ENCODE measurements around the gene MAGOHB. TPM values are rescaled to one million over a fixed set of nuclear protein-coding genes. Genes with fewer than 3 reads are reported as not detected.
A peak's percentile ranks its signal among the peaks of the same experiment; 100 is the strongest.
"Not testable (repeated sequence)": the region's sequence is repeated elsewhere in the genome, so short reads cannot be mapped to it uniquely, and the experiment has no call there.

Gene MAGOHB
- total and polyA plus RNA-seq, 4 donors, result 19.3 to 39.7 (median 23.1) TPM

DNA sequence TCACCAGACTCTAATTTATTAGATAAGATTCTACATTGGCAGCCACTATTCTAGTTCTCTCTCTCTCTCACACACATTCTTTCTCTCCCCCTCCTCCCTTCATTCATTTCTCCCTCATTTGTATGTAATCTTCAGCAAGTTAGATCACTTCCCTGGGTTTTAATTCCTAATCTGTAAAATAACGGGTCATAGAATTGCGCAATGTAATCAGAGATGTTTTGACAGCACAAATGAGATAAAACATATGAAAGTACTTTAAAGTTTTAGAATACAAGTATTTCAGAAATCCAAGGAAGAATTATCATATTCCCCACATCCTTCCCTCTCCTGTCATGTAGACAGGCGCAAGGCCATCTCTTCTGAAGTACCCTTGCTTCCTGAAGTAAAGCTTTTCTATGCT, 38.8 kb upstream of the MAGOHB start:
- TF ChIP-seq, protein P1, sequence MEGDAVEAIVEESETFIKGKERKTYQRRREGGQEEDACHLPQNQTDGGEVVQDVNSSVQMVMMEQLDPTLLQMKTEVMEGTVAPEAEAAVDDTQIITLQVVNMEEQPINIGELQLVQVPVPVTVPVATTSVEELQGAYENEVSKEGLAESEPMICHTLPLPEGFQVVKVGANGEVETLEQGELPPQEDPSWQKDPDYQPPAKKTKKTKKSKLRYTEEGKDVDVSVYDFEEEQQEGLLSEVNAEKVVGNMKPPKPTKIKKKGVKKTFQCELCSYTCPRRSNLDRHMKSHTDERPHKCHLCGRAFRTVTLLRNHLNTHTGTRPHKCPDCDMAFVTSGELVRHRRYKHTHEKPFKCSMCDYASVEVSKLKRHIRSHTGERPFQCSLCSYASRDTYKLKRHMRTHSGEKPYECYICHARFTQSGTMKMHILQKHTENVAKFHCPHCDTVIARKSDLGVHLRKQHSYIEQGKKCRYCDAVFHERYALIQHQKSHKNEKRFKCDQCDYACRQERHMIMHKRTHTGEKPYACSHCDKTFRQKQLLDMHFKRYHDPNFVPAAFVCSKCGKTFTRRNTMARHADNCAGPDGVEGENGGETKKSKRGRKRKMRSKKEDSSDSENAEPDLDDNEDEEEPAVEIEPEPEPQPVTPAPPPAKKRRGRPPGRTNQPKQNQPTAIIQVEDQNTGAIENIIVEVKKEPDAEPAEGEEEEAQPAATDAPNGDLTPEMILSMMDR (IDR thresholded peaks at IDR 0.05; ENCODE audit: control extremely low read depth, extremely low read depth), result no peak
- Histone ChIP-seq H3K9me3 (ENCODE audit: control insufficient read depth in 4 of 4, insufficient read depth in 3 of 4, low read length in 3 of 4) (peaks cover 0 to 1% (median 0%) of the 10 kb centered on the region in 4 donors), H3K9ac (ENCODE audit: insufficient read depth in 1 of 2, low read length in 2 of 2) (no peak overlapping the region), H3K27ac (ENCODE audit: low read depth in 1 of 2, low read length in 1 of 2) (no peak overlapping the region), H3K36me3 (ENCODE audit: control insufficient read depth in 4 of 4, insufficient read depth in 4 of 4, low read length in 4 of 4) (no peaks in the 10 kb centered on the region), H3K27me3 (ENCODE audit: control insufficient read depth in 3 of 3, insufficient read depth in 3 of 3, low read length in 2 of 3) (no peaks in the 10 kb centered on the region), H3K4me3 (no peak overlapping the region), H3K4me1 (ENCODE audit: control insufficient read depth in 5 of 5, insufficient read depth in 5 of 5, low read length in 5 of 5) (no peaks in the 10 kb centered on the region)
- no peak for ATAC-seq (ENCODE audit: insufficient read depth, low FRiP score)
- DNase-seq, result peak in 2 of 3 donors; percentile 40 to 45
- 61 to 67% methylated on average over 3 of the region's 3 CpGs for WGBS, 2 donors

DNA sequence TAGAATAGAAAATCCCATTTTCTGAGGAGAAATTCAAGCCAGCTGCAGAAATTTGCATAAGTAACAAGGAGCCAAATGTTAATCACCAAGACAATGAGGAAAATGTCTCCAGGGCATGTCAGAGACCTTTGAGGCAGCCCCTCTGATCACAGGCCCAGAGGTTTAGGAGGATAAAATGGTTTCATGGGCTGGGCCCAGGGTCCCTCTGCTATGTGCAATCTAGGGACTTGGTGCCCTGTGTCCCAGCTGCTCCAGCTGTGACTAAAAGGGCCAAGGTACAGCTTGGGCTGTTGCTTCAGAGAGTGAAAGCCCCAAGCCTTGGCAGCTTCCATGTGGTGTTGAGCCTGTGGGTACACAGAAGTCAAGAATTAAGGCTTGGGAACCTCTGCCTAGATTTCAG, 33.2 kb upstream of the MAGOHB start:
- not testable (repeated sequence) for ATAC-seq (ENCODE audit: insufficient read depth, low FRiP score); DNase-seq

DNA sequence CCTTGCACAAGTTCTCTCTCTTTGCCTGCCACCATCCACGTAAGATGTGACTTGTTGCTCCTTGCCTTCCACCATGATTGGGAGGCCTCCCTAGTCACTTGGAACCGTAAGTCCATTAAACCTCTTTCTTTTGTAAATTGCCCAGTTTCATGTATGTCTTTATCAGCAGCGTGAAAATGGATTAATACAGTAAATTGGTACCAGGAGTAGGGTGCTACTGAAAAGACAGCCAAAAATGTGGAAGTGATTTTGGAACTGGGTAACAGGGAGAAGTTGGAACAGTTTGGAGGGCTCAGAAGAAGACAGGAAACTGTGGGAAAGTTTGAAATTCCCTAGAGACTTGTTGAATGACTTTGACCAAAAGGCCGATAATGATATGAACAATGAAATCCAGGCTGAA, 32.5 kb upstream of the MAGOHB start:
- H3K9me3 ChIP-seq (ENCODE audit: control insufficient read depth in 4 of 4, insufficient read depth in 3 of 4, low read length in 3 of 4), result peaks cover 0 to 6% (median 2%) of the 10 kb centered on the region in 4 donors
- H3K9ac ChIP-seq (ENCODE audit: insufficient read depth in 1 of 2, low read length in 2 of 2), result no peak overlapping the region
- TF ChIP-seq, protein P1 (IDR thresholded peaks at IDR 0.05; ENCODE audit: control extremely low read depth, extremely low read depth), result no peak
- H3K36me3 ChIP-seq (ENCODE audit: control insufficient read depth in 4 of 4, insufficient read depth in 4 of 4, low read length in 4 of 4), result no peaks in the 10 kb centered on the region
- no peak overlapping the region for H3K4me3 ChIP-seq
- H3K4me1 ChIP-seq (ENCODE audit: control insufficient read depth in 5 of 5, insufficient read depth in 5 of 5, low read length in 5 of 5), result no peaks in the 10 kb centered on the region
- 46 to 70% methylated on average over 4 of the region's 4 CpGs for WGBS, 2 donors
- no peak overlapping the region for H3K27ac ChIP-seq (ENCODE audit: low read depth in 1 of 2, low read length in 1 of 2)
- ATAC-seq (ENCODE audit: insufficient read depth, low FRiP score) (no peak), DNase-seq (no peak)
- no peaks in the 10 kb centered on the region for H3K27me3 ChIP-seq (ENCODE audit: control insufficient read depth in 3 of 3, insufficient read depth in 3 of 3, low read length in 2 of 3)

More for the DNA sequence above, 33.2 kb upstream of the MAGOHB start:
- not testable (repeated sequence) for H3K4me3 ChIP-seq; H3K4me1 ChIP-seq (ENCODE audit: control insufficient read depth in 5 of 5, insufficient read depth in 5 of 5, low read length in 5 of 5); H3K36me3 ChIP-seq (ENCODE audit: control insufficient read depth in 4 of 4, insufficient read depth in 4 of 4, low read length in 4 of 4); H3K27me3 ChIP-seq (ENCODE audit: control insufficient read depth in 3 of 3, insufficient read depth in 3 of 3, low read length in 2 of 3); H3K27ac ChIP-seq (ENCODE audit: low read depth in 1 of 2, low read length in 1 of 2); H3K9ac ChIP-seq (ENCODE audit: insufficient read depth in 1 of 2, low read length in 2 of 2); H3K9me3 ChIP-seq (ENCODE audit: control insufficient read depth in 4 of 4, insufficient read depth in 3 of 4, low read length in 3 of 4)

DNA sequence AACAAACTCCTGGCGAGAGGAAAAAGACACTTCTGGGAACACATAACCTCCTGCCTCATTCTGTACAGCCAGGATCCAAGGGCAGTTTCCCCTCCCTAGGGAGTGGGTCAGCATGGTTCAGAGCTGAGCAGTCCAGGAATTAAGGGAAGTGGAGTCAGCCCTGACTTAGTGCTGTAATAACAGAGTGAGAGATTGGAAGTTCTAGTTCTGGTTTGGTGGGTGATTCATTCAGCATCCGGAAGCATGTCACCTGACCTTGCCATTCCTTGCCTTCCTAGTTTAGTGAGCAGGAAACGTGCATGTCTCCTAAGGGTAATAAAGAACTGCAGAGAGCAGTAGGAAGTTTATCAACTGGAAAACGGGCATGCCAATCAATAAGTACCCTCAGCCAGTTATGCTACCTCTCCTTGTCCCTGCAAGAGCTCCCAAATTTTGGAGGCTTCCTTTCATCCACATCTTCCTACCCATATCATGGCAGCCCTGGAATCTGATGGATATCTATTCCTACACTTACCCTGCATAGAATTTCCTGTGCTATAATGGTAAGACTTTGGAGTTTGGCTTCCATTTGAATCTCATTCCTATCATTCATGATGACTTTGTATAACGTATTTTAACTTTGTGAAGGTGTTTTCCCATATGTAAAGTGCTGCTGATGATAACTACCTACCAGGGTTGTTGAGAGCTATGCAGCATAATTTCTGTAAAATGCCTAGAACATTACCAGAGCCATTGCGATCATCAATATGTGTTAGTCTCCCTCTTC, 28.5 kb upstream of the MAGOHB start:
- Histone ChIP-seq H3K4me3 (no peak overlapping the region), H3K27me3 (ENCODE audit: control insufficient read depth in 3 of 3, insufficient read depth in 3 of 3, low read length in 2 of 3) (no peaks in the 10 kb centered on the region), H3K4me1 (ENCODE audit: control insufficient read depth in 5 of 5, insufficient read depth in 5 of 5, low read length in 5 of 5) (no peaks in the 10 kb centered on the region), H3K36me3 (ENCODE audit: control insufficient read depth in 4 of 4, insufficient read depth in 4 of 4, low read length in 4 of 4) (no peaks in the 10 kb centered on the region), H3K9ac (ENCODE audit: insufficient read depth in 1 of 2, low read length in 2 of 2) (no peak overlapping the region), H3K27ac (ENCODE audit: low read depth in 1 of 2, low read length in 1 of 2) (no peak overlapping the region), H3K9me3 (ENCODE audit: control insufficient read depth in 4 of 4, insufficient read depth in 3 of 4, low read length in 3 of 4) (peaks cover 0 to 4% (median 1%) of the 10 kb centered on the region in 4 donors)
- DNase-seq (no peak), ATAC-seq (ENCODE audit: insufficient read depth, low FRiP score) (no peak)
- TF ChIP-seq, protein P1 (IDR thresholded peaks at IDR 0.05; ENCODE audit: control extremely low read depth, extremely low read depth), result no peak
- WGBS, 2 donors, result 73 to 87% methylated on average over 6 of the region's 6 CpGs

All from lung (tissue), 12 donors.